ENCODE results near the gene SORBS2.

Gene SORBS2

GRCh38 chr4:185666156-185666555, 145.8 kb downstream of the SORBS2 start:
- DNase-seq, result no peak

GRCh38 chr4:185665655-185666054, 146.3 kb downstream of the SORBS2 start:
- no peak for DNase-seq

GRCh38 chr4:185664481-185664880, 147.5 kb downstream of the SORBS2 start:
- DNase-seq, result no peak

GRCh38 chr4:185662030-185662778, 149.8 kb downstream of the SORBS2 start:
- no peak for DNase-seq

GRCh38 chr4:185660340-185660739, 151.7 kb downstream of the SORBS2 start:
- DNase-seq, result no peak

GRCh38 chr4:185657699-185658098, 154.3 kb downstream of the SORBS2 start:
- DNase-seq, result no peak

- no peak for DNase-seq
These were observed 154.8 kb downstream of the SORBS2 start for GRCh38 chr4:185657183-185657582.

DNA sequence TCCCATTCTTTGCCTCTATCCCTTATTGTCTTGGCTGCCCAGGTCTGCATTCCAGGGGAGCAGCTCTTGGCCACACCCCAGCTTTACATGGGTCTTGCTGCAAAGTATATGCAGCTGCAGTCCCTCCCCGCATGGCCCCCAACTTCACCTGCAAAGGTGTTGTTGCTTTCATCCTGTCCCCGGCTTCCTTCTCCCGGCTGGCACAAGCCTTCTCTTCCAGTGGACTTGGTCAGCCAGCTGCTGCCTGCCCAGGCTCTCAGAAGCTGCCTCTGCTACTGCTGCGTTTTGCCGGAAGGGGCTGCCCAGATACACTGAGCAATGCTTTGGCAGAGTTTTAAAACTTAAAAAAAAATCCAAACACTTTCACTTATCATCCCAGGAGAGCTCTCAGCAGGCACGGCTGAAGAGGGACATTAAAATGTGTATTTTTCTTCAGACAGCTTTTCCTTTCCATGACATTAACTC, 155.5 kb downstream of the SORBS2 start:
- DNase-seq, result no peak

DNA sequence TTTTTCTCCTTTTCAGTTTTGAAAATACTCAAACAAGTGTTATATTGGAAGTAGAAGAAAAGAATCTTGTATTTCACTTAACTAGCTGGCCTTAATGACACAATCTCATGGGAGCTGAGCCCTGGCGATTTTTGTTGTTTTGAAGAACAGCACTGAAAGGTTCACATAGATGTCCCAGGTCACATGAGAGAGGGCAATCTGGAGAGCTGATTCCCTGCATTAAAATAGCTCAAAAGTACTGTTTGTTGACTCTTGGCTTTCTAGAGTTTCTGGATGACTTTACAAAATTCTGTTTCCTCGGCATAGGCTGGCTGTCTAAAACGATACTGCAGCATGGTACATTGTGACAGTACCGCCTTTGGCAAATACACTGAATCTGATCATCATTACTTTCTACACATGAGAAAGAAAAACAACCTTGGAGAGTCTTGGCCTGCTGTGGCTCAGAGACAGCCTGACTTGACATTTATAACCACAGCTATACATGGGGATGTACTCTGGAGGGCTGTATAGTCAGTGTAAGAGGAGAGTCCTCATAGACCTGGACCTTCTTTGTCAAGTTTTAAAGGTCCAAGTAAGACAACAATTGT, 156.9 kb downstream of the SORBS2 start:
- no peak for DNase-seq

GRCh38 chr4:185654311-185654710, 157.7 kb downstream of the SORBS2 start:
- DNase-seq, result no peak

- DNase-seq, result no peak
These were observed 160.1 kb downstream of the SORBS2 start for GRCh38 chr4:185651851-185652250.

- DNase-seq, result no peak
These were observed 160.8 kb downstream of the SORBS2 start for GRCh38 chr4:185651137-185651677.

- no peak for DNase-seq
These were observed 163.4 kb downstream of the SORBS2 start for GRCh38 chr4:185648631-185649030.

GRCh38 chr4:185645403-185645802, 166.6 kb downstream of the SORBS2 start:
- no peak for DNase-seq

DNA sequence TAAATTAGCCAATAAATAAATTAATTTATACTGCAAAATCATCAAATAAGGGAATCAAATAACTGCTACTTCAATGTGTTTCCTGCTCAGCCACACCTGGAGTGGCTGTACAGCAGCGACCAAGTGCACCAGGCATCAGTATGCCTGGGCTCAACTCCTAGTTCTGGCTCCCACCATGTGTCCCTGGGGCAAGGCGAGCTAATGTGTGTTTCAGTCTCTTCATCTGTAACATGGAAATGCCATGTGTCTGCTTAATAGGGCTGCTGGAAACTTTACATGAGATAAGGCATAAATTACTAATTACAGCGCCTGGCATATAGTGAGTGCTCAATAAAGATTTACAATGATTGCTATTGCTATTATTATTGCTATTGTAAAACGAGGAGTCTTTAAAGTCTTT, 167.6 kb downstream of the SORBS2 start:
- DNase-seq, result no peak

- no peak for DNase-seq
These were observed 169.1 kb downstream of the SORBS2 start for GRCh38 chr4:185642907-185643306.

DNA sequence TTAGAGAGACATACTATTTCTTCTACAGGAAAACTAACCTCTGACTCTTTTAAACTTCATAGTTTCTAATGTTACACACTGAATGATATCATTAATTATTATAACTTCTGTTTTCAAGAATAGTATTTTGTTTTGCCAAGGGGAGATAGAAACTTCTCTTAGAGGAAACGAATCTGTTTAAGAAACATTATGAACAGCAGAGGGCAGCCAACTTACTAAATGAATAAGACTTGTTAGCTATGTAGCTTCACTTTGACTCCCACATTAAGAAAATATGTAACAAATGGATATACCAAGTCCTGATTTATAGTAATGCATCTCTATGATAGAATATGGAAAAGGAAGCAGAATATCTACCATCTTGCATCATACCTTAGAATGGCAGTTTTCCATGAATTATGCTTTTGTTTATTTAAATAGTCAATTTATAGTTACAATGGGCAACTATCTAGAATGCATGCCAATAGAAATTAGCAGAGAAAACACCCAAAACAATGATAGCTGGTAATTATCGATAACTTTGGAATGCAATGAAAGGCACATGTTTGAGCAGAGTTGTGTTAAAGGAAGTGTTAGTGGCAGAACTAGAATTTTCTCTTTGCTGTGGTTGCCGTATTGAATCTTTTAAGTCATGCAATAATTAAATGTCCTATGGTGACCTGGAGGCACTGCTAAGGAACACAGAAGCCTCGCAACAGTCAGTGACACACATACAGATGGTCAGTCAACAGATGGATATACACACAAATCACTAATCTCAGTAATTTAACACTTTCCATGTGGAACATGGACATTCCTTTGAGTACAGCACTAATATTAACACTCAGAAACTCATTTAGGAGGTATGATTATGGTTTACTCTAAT, 171.0 kb downstream of the SORBS2 start:
- DNase-seq, result peak; percentile 79

DNA sequence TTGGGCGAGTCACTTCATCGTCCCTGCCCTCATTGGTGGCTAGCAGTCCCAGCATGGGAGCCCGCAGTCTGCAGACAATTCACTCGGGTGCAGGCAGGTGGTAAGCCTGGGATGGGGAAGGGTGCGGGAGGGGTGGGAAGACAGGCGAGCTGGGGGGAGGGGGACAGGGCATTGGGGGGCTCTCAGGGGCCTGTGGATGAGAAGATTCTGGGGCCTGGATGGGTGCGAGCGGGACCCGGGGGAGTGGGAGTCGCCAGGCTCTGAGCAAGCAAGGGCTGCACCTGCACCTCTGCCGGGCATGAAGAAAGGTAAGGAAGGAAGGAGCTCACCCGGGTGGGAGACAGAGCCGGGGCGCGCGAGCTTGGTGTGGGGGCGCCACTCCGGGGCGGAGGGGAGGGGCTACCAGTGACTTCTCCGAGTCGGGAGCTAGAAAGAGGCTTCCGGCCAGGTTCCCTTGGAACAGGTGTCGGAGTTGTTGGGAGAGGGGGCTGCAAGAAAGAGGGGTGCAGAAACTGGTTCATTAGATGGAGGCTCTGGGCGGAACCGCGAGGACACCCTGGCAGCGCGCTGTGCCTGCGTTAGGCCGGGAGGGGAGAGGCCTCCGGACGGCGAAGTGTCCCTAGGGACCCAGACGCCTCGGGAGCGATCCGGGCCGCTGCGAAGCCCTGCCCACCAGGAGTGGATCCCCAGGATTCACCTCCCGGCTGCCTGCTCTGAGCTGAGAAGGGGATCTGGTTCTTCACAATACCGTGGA, 173.3 kb downstream of the SORBS2 start:
- no peak for DNase-seq

GRCh38 chr4:185638093-185638492, 173.9 kb downstream of the SORBS2 start:
- no peak for DNase-seq

DNA sequence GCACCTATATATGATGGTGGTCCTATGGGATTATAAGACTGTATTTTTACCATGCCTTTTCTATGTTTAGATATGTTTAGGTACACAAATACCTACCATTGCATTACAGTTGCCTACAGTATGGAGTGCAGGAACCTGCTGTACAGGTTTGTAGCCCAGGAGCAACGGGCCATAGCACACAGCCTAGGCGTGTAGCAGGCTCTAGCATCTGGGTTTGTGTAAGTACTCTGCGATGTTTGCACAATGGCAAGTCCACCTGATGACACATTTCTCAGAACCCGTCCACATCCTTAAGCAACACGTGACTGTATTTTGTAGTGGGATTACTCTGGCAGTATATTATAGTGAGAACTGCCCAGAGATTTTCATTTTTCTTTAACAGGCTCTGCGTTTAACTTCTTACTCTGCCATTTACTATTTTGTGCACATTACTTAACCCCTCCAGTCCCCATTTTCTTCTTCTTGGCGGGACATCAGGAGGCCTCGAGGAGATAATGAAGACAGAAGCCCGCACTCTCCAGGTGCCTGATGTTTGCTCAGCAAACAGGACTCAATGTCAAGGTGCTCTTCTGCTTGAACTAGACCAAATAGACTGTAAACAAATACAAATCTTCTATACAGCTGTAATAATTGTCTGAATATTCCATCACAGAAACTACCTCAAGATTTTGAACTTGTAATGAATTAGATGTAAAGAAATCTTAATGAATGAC, 174.7 kb downstream of the SORBS2 start:
- DNase-seq, result no peak

- DNase-seq, result no peak
These were observed 177.8 kb downstream of the SORBS2 start for GRCh38 chr4:185634066-185634652.

DNA sequence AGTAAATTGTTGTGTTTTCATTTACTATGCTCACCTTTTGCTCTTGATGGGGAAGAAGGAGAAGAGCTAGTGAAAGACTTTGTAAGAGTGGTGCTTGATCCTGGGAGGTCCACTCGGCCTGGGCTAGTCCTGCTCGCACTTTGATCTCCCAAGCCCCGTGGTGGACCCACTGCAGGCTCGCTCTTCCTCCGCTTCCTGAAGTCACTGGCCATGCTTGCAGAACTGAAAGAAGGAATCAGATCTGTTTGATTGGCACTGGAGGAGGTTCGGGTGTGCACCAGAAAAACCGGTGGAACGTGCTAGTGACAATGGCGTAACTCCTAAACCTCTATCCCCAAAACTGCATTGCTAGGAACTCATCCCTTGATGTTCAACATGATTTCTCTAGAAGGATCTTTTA, 185.2 kb downstream of the SORBS2 start:
- no peak for DNase-seq
